SK-N-SH (cell line): ENCODE results near the gene DES. TPM values are rescaled to one million over a fixed set of nuclear protein-coding genes. Genes with fewer than 3 reads are reported as not detected.

ENCODE experiments used
- CTCF ChIA-PET: fragments of 300-600, 350-600 bp; formaldehyde crosslinking; extraction: SDS; loops from one replicate; lab custom pipeline; 2021; lab: Yijun Ruan, JAX
- POLR2A ChIA-PET: fragments of 350-600 bp; sonication (Branson Sonifier 250); formaldehyde crosslinking; extraction: SDS; loops from one replicate; lab custom pipeline; 2020; ENCODE audit warnings: antibody characterized with exemption, inconsistent platforms; lab: Yijun Ruan, JAX
- DNase-seq: peaks from one replicate; pipeline ENCODE4 v3.0.0; 2012
- H2AFZ ChIP-seq: fragments of 200-600 bp; sonication (generic); 2 replicates; pipeline ENCODE4 v1.8.1; 2016; ENCODE audit warnings: antibody characterized with exemption, mild to moderate bottlenecking, low read depth
- H3F3A ChIP-seq: fragments of 200-600 bp; sonication (generic); replicated peaks from 2 replicates; pipeline ENCODE3; 2016; ENCODE audit warnings: antibody characterized with exemption, mild to moderate bottlenecking; ENCODE audit not compliant: insufficient read depth
- H3K27ac ChIP-seq, 2 experiments: fragments of 200-500 bp in 1 of 2; fragments of 200-600 bp in 1 of 2; sonication (Bioruptor generic) in 1 of 2; sonication (generic), shearing (Covaris generic) in 1 of 2; 2 replicates each; pipeline versions ENCODE4 v1.5.1 to v1.6.1; 2014 to 2016; ENCODE audit warnings: low read depth in 2 of 2, inconsistent platforms in 1 of 2, low read length in 1 of 2, mild to moderate bottlenecking in 1 of 2, mixed read lengths in 1 of 2
- H3K27me3 ChIP-seq: fragments of 200-600 bp; sonication (generic), shearing (Covaris generic); 2 replicates; pipeline ENCODE4 v1.6.1; 2016; ENCODE audit warnings: mixed run types; ENCODE audit not compliant: insufficient read depth
- H3K36me3 ChIP-seq, 2 experiments: fragments of 200-500 bp in 1 of 2; fragments of 200-600 bp in 1 of 2; sonication (Bioruptor generic) in 1 of 2; sonication (generic) in 1 of 2; replicated peaks in 1 of 2; 2 replicates each; pipeline versions ENCODE3 to v1.5.1; 2014 to 2016; ENCODE audit warnings: low read length in 1 of 2, mild to moderate bottlenecking in 1 of 2; ENCODE audit not compliant: insufficient read depth in 2 of 2, control insufficient read depth in 1 of 2
- H3K4me1 ChIP-seq, 2 experiments: fragments of 200-500 bp in 1 of 2; fragments of 200-600 bp in 1 of 2; sonication (Bioruptor generic) in 1 of 2; sonication (generic), shearing (Covaris generic) in 1 of 2; 2 replicates each; pipeline versions ENCODE4 v1.5.1 to v1.6.1; 2014 to 2016; ENCODE audit warnings: low read depth in 1 of 2, low read length in 1 of 2, mixed run types in 1 of 2; ENCODE audit not compliant: insufficient read depth in 2 of 2, control insufficient read depth in 1 of 2
- H3K4me2 ChIP-seq: fragments of 200-600 bp; sonication (generic), shearing (Covaris generic); 2 replicates; pipeline ENCODE4 v1.6.1; 2017; ENCODE audit warnings: mixed run types
- H3K4me3 ChIP-seq, 2 experiments: fragments of 200-500 bp in 1 of 2; fragments of 200-600 bp in 1 of 2; sonication (Bioruptor generic) in 1 of 2; sonication (generic), shearing (Covaris generic) in 1 of 2; 2 replicates each; pipeline versions ENCODE4 v1.5.1 to v1.8.1; 2014 to 2016; ENCODE audit warnings: low read depth in 2 of 2, inconsistent platforms in 1 of 2, low read length in 1 of 2, mild to moderate bottlenecking in 1 of 2, mixed read lengths in 1 of 2, moderate library complexity in 1 of 2
- H3K79me2 ChIP-seq: fragments of 200-600 bp; sonication (generic); 2 replicates; pipeline ENCODE4 v1.8.1; 2017; ENCODE audit warnings: mild to moderate bottlenecking; ENCODE audit not compliant: insufficient read depth
- H3K9ac ChIP-seq: fragments of 200-600 bp; sonication (generic); 2 replicates; pipeline ENCODE4 v1.6.1; 2017; ENCODE audit warnings: mixed run types
- H3K9me2 ChIP-seq: fragments of 200-600 bp; sonication (generic); 2 replicates; pipeline ENCODE4 v1.6.1; 2017; ENCODE audit warnings: mixed run types
- H3K9me3 ChIP-seq: fragments of 200-600 bp; sonication (generic); 2 replicates; pipeline ENCODE4 v1.6.1; 2017; ENCODE audit warnings: mixed run types, mild to moderate bottlenecking, moderate library complexity
- H4K20me1 ChIP-seq: fragments of 200-600 bp; sonication (generic); 2 replicates; pipeline ENCODE4 v1.6.1; 2017; ENCODE audit warnings: mild to moderate bottlenecking, mixed run types; ENCODE audit not compliant: insufficient read depth
- CHD2 ChIP-seq: fragments of 150-350 bp; IDR thresholded peaks from 2 replicates; pipeline ENCODE4 v1.6.1; 2018; ENCODE audit warnings: low read length; ENCODE audit not compliant: partially characterized antibody
- CTCF ChIP-seq: fragments of 200-600 bp; sonication (generic); IDR thresholded peaks from 2 replicates; pipeline ENCODE4 v1.6.1; 2017; ENCODE audit warnings: antibody characterized with exemption, mild to moderate bottlenecking, moderate library complexity
- ELF1 ChIP-seq: IDR thresholded peaks from 2 replicates; pipeline ENCODE4 v1.4.0; 2012
- EZH2phosphoT487 ChIP-seq: fragments of 200-600 bp; sonication (generic); IDR thresholded peaks from 2 replicates; pipeline ENCODE4 v1.6.1; 2017; ENCODE audit warnings: low read depth, mixed run types, mild to moderate bottlenecking, antibody characterized with exemption, moderate library complexity, borderline replicate concordance
- FOSL2 ChIP-seq: IDR thresholded peaks from 2 replicates; pipeline ENCODE4 v1.4.0; 2012; ENCODE audit warnings: low read depth, mild to moderate bottlenecking, moderate library complexity, borderline replicate concordance
- GABPA ChIP-seq: IDR thresholded peaks from 2 replicates; pipeline ENCODE4 v1.4.0; 2012; ENCODE audit warnings: low read depth, mild to moderate bottlenecking
- GATA2 ChIP-seq: sonication (generic); formaldehyde crosslinking; IDR thresholded peaks from 2 replicates; pipeline ENCODE4 v1.5.0; 2020; ENCODE audit warnings: mild to moderate bottlenecking, missing genetic modification reagents
- MXI1 ChIP-seq: IDR thresholded peaks from 2 replicates; pipeline ENCODE4 v1.6.1; 2012; ENCODE audit warnings: mild to moderate bottlenecking, low read depth, low read length, improper control_type of control experiment
- NFIC ChIP-seq: IDR thresholded peaks from 2 replicates; pipeline ENCODE4 v1.4.0; 2012; ENCODE audit warnings: borderline replicate concordance
- NRF1 ChIP-seq: IDR thresholded peaks from 2 replicates; pipeline ENCODE4 v1.6.1; 2012; ENCODE audit warnings: low read depth, mild to moderate bottlenecking, low read length
- POLR2AphosphoS5 ChIP-seq: IDR thresholded peaks from 2 replicates; pipeline ENCODE4 v1.6.1; 2012; ENCODE audit warnings: low read depth, low read length
- RAD21 ChIP-seq: IDR thresholded peaks from 2 replicates; pipeline ENCODE4 v1.6.1; 2012; ENCODE audit warnings: mild to moderate bottlenecking, low read length
- RCOR1 ChIP-seq: fragments of 150-350 bp; IDR thresholded peaks from 2 replicates; pipeline ENCODE4 v1.6.1; 2017; ENCODE audit warnings: antibody characterized with exemption, low read length
- REST ChIP-seq: IDR thresholded peaks from 2 replicates; pipeline ENCODE4 v1.6.1; 2012; ENCODE audit warnings: mild to moderate bottlenecking, low read depth, low read length, moderate library complexity
- RXRA ChIP-seq: IDR thresholded peaks from 2 replicates; pipeline ENCODE4 v1.4.0; 2012; ENCODE audit warnings: low read depth, mild to moderate bottlenecking, borderline replicate concordance
- SIN3A ChIP-seq: IDR thresholded peaks from 2 replicates; pipeline ENCODE4 v1.6.1; 2012; ENCODE audit warnings: low read depth, mild to moderate bottlenecking, low read length, moderate library complexity, borderline replicate concordance
- TAF1 ChIP-seq: IDR thresholded peaks from 2 replicates; pipeline ENCODE4 v1.6.1; 2012; ENCODE audit warnings: low read depth, mild to moderate bottlenecking, low read length, moderate library complexity, borderline replicate concordance
- TCF12 ChIP-seq: IDR thresholded peaks from 2 replicates; pipeline ENCODE4 v1.4.0; 2012
- TEAD4 ChIP-seq: IDR thresholded peaks from 2 replicates; pipeline ENCODE4 v1.4.0; 2012; ENCODE audit warnings: mild to moderate bottlenecking, borderline replicate concordance; ENCODE audit not compliant: insufficient read depth
- WGBS: methylation state at CpG from one replicate; pipeline ENCODE4 v1.1.6; 2017; ENCODE audit warnings: low lambda C conversion rate; 5-methylcytosine and 5-hydroxymethylcytosine counted together
- polyA plus RNA-seq, 3 experiments: library from polyadenylated mRNA; depleted of rRNA; stranded (reverse); fragments of >200 nt; gene quantifications; 2 replicates each; pipeline ENCODE4 v1.2.3, GENCODE V29; 2012
- TF ChIP-seq, protein P1 (sequence below): fragments of 150-350 bp; IDR thresholded peaks from 2 replicates; pipeline ENCODE4 v1.6.1; 2017; ENCODE audit warnings: antibody characterized with exemption, low read length, low read depth, borderline replicate concordance
- TF ChIP-seq, protein P2 (sequence below): IDR thresholded peaks from 2 replicates; pipeline ENCODE4 v1.4.0; 2012; ENCODE audit warnings: low read depth

DES gene
- polyA plus RNA-seq, 1 of the 3 experiments (the other 2 are of a cell fraction), result 0.21 TPM

DNA sequence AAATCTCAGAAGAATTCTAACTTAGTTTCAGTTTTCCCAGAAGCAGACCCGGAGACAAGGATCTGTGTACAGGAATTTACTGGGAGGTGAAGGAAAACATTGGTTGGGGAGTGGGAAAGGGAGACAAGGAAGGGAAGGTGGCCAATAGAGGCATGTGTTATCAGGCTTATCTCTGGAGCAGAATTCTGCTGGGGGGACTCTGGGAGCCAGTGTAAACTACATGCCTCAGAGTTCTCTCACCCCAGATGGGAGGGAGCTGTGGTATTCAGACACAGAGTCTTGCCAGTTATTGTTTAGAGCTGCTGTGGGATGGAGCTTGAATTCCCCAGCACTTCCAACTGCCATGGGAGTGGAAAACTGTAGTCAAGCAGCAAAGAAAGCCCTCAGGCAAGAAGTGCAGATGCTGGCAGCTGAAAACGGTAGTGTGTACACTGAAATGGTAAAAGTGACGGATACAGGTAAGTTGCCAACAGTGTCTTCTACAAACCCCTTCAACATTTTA lies 49.4 kb upstream of the DES start:
- Histone ChIP-seq H3K4me1 (peaks cover 0 to 4% of the 10 kb centered on the region in 2 experiments; a peak in 1 of 4 replicates), H3K9me3 (no peaks in the 10 kb centered on the region), H2AFZ (no peak overlapping the region), H3K4me3 (peak overlapping the region; percentile 2 to 46; a peak in 3 of 4 replicates), H3K36me3 (no peaks in the 10 kb centered on the region), H3K27me3 (no peaks in the 10 kb centered on the region), H3K9ac (peak overlapping the region; percentile 40; the same call in 1 of the 2 replicates), H3K9me2 (no peaks in the 10 kb centered on the region), H4K20me1 (no peaks in the 10 kb centered on the region), H3K79me2 (no peaks in the 10 kb centered on the region), H3K4me2 (peak overlapping the region; percentile 60), H3F3A (peaks cover 5% of the 10 kb centered on the region), H3K27ac (peak overlapping the region; percentile 36 to 75; a peak in 3 of 4 replicates)
- DNase-seq, result no peak
- CTCF ChIA-PET, result interaction anchor here (0.7 to 1.3 kb wide), 4 partner anchors 11 to 161 kb away, joined by 3 to 5 read pairs (median 4); no protein-coding TSS in a partner anchor
- POLR2A ChIA-PET, result no interaction called here
- TF ChIP-seq SIN3A, result no peak
- 0 out of 2 replicates have a peak, but pooled peaks have one; percentile 15 for TF ChIP-seq TEAD4
- TF ChIP-seq, protein P1, sequence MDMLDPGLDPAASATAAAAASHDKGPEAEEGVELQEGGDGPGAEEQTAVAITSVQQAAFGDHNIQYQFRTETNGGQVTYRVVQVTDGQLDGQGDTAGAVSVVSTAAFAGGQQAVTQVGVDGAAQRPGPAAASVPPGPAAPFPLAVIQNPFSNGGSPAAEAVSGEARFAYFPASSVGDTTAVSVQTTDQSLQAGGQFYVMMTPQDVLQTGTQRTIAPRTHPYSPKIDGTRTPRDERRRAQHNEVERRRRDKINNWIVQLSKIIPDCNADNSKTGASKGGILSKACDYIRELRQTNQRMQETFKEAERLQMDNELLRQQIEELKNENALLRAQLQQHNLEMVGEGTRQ, result no peak
- peak; percentile 65 for TF ChIP-seq NFIC
- no peak for TF ChIP-seq MXI1
- no peak for TF ChIP-seq ELF1
- TF ChIP-seq TAF1, result no peak
- TF ChIP-seq EZH2phosphoT487, result no peak
- peak; percentile 51 for TF ChIP-seq TCF12
- TF ChIP-seq, protein P2, sequence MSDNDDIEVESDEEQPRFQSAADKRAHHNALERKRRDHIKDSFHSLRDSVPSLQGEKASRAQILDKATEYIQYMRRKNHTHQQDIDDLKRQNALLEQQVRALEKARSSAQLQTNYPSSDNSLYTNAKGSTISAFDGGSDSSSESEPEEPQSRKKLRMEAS, result no peak
- no peak for TF ChIP-seq RCOR1
- WGBS, result 35% methylated on average over 3 of the region's 3 CpGs

DNA sequence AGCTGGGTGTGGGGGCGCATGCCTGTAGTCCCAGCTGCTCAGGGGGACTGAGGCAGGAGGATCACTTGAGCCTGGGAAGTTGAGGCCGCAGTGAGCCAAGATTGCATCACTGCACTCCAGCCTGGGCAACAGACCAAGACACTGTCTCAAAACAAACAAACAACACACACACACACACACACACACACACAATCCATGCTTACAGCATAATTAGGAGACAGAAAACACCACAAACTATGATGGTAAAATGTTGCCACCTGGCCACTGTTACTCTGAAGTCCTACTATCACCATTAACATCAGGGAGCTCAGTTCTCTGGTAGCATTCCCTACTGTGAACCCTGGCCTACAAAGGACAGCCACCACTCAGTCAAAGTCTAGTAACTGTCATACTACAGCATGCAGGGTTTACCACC lies 48.7 kb upstream of the DES start:
- ChIA-PET CTCF (interaction anchor here (1.1 to 1.2 kb wide), 2 partner anchors 74 to 160 kb away, joined by 4 read pairs; no protein-coding TSS in a partner anchor), POLR2A (no interaction called here)
- H2AFZ ChIP-seq, result no peak overlapping the region
- peak overlapping the region in 1 of 2 experiments; percentile 75; a peak in 1 of 4 replicates for H3K27ac ChIP-seq
- no peak for DNase-seq
- no peaks in the 10 kb centered on the region for H3K27me3 ChIP-seq
- H3K36me3 ChIP-seq, result no peaks in the 10 kb centered on the region
- peaks cover 0 to 4% of the 10 kb centered on the region in 2 experiments; a peak in 1 of 4 replicates for H3K4me1 ChIP-seq
- H3F3A ChIP-seq, result peaks cover 5% of the 10 kb centered on the region
- no peaks in the 10 kb centered on the region for H4K20me1 ChIP-seq
- no peak overlapping the region for H3K4me3 ChIP-seq
- H3K4me2 ChIP-seq, result peak overlapping the region; percentile 60; the same call in 1 of the 2 replicates
- H3K9ac ChIP-seq, result no peak overlapping the region; the same call in 1 of the 2 replicates
- H3K9me3 ChIP-seq, result no peaks in the 10 kb centered on the region
- no peaks in the 10 kb centered on the region for H3K79me2 ChIP-seq
- H3K9me2 ChIP-seq, result no peaks in the 10 kb centered on the region
- 50% methylated on average over 2 of the region's 2 CpGs for WGBS
- TF ChIP-seq FOSL2 (no peak), GABPA (no peak), GATA2 (CRISPR knock-in tag) (no peak), CTCF (no peak), POLR2AphosphoS5 (no peak), CHD2 (no peak), ELF1 (no peak), RXRA (no peak), RAD21 (no peak), NRF1 (no peak), SIN3A (no peak), REST (no peak), NFIC (no peak)
- TF ChIP-seq, protein P2, result no peak
